Spleen (tissue), 11 donors: Measurements from ENCODE around the gene TBC1D25. TPM values are rescaled to one million over a fixed set of nuclear protein-coding genes. Genes with fewer than 3 reads are reported as not detected.

Experiments used
- DNase-seq: peaks from one replicate; pipeline ENCODE4 v3.0.0-alpha.2; 2020
- H3K27ac ChIP-seq, 8 donors: fragments of 200-600 bp; sonication (generic) in 7 of 8; 1 replicate in 4 of 8; 2 replicates in 4 of 8; pipeline versions ENCODE4 v1.5.0 to v1.8.0; 2016 to 2021; ENCODE audit warnings: inconsistent platforms in 4 of 8, mild to moderate bottlenecking in 4 of 8, moderate library complexity in 1 of 8
- H3K27me3 ChIP-seq, 7 donors: fragments of 200-600 bp; sonication (generic) in 6 of 7; replicated peaks in 1 of 7; 1 replicate in 4 of 7; 2 replicates in 3 of 7; pipeline versions ENCODE4 v1.5.0 to v1.8.0; 2016 to 2021; ENCODE audit warnings: inconsistent platforms in 3 of 7, mild to moderate bottlenecking in 1 of 7
- H3K36me3 ChIP-seq, 6 donors: fragments of 200-600 bp; sonication (generic) in 5 of 6; 1 replicate in 4 of 6; 2 replicates in 2 of 6; pipeline versions ENCODE4 v1.5.0 to v1.8.0; 2016 to 2021; ENCODE audit warnings: inconsistent platforms in 2 of 6
- H3K4me1 ChIP-seq, 6 donors: fragments of 200-600 bp; sonication (generic) in 5 of 6; 1 replicate in 3 of 6; 2 replicates in 3 of 6; pipeline versions ENCODE4 v1.5.0 to v1.8.0; 2016 to 2021; ENCODE audit warnings: inconsistent platforms in 3 of 6
- H3K4me3 ChIP-seq, 8 donors: fragments of 200-600 bp; sonication (generic) in 7 of 8; 1 replicate in 4 of 8; 2 replicates in 4 of 8; pipeline versions ENCODE4 v1.5.0 to v1.8.0; 2016 to 2021; ENCODE audit warnings: inconsistent platforms in 4 of 8, mild to moderate bottlenecking in 4 of 8, moderate library complexity in 2 of 8
- H3K9me3 ChIP-seq, 8 donors: fragments of 200-600 bp; sonication (generic) in 7 of 8; 1 replicate in 4 of 8; 2 replicates in 4 of 8; pipeline versions ENCODE4 v1.5.0 to v1.8.0; 2016 to 2021; ENCODE audit warnings: inconsistent platforms in 4 of 8
- POLR2A ChIP-seq, 3 donors: fragments of 450-650 bp; IDR thresholded peaks; one replicate each; pipeline ENCODE4 v1.5.1; 2017; ENCODE audit warnings: antibody characterized with exemption in 3 of 3, mild to moderate bottlenecking in 1 of 3
- POLR2AphosphoS5 ChIP-seq, 3 donors: sonication (generic); formaldehyde crosslinking; IDR thresholded peaks; one replicate each; pipeline ENCODE4 v1.5.1; 2017; ENCODE audit warnings: antibody characterized with exemption in 3 of 3
- WGBS, 5 donors: extraction: QIAGEN DNeasy Blood & Tissue Kit in 3 of 5; methylation state at CpG; one replicate each; pipeline versions ENCODE4 v1.1.5 to v1.1.7; 2013 to 2018; 5-methylcytosine and 5-hydroxymethylcytosine counted together
- intact Hi-C: fragments of 100-400 bp; cut with DNase I; formaldehyde crosslinking; loops from one replicate; pipeline ENCODE4 v1.15.0; 2023; ENCODE audit warnings: low total_unique reads
- polyA plus RNA-seq, 3 donors: library from polyadenylated mRNA; stranded (reverse); fragments of 200-250 nt; gene quantifications; one replicate each; pipeline ENCODE4 v1.2.1, GENCODE V29; 2013
- total RNA-seq, 7 donors: library from RNA; depleted of rRNA in 3 of 7; stranded (reverse); fragments of >200 nt in 3 of 7; fragmentation: NEBNext Ultra II Directional in 4 of 7; extraction: Animal tissue kit (Norgen Biotek cat#: 25700) in 4 of 7; gene quantifications; one replicate each; pipeline versions ENCODE4 v1.1.0 to v1.2.1, GENCODE V29; 2016 to 2021
- TF ChIP-seq, protein P1 (sequence below), 11 experiments: fragments of 200-600 bp in 7 of 11; fragments of 450-650 bp in 4 of 11; sonication (generic) in 4 of 11; IDR thresholded peaks in 8 of 11; conservative IDR thresholded peaks in 3 of 11; 1 replicate in 7 of 11; 2 replicates in 4 of 11; pipeline versions ENCODE4 v1.4.0 to v1.8.0; 2016 to 2021; ENCODE audit warnings: antibody characterized with exemption in 11 of 11, inconsistent platforms in 4 of 11, mild to moderate bottlenecking in 1 of 11
- donor health status: healthy with polysubstance abuse.
- donor health status: DM: no; HTN: no; CAD: no; lungs with moderate emphysema.
- donor health status: DM: no; HTN: no; CAD: no.
- donor health status: Bipolar disorder and iron deficiency.
- donor health status: healthy.
- donor health status: DM: no; HTN: no; CAD: no.
- donor health status: DM: yes; HTN: yes; CAD: no.

TBC1D25 gene
- total and polyA plus RNA-seq, 10 donors = 4.0 to 19.1 (median 15.5) TPM

DNA sequence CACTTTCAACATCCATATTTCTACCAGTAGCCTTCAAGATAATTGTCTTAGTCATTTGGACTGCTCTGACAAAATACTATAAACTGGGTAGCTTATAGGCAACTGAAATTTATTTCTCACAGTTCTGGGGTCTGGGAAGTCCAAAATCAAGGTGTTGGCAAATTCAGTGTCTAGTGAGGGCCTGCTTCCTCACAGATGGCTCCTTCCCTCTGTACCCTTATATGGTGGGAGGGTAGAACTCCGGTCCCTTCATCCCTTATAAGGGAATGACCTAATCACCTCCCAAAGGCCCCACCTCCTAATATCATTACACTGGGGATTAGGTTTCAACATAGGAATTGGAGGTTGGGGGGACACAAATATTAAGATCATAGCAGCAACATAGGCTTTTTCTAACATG is 7.4 kb upstream of the TBC1D25 start:
- H3K36me3 ChIP-seq = peaks cover 0 to 24% (median 5%) of the 10 kb centered on the region in 6 donors
- 60 to 100% (median 84%) methylated on average over 1 of the region's 1 CpG for WGBS, 5 donors

DNA sequence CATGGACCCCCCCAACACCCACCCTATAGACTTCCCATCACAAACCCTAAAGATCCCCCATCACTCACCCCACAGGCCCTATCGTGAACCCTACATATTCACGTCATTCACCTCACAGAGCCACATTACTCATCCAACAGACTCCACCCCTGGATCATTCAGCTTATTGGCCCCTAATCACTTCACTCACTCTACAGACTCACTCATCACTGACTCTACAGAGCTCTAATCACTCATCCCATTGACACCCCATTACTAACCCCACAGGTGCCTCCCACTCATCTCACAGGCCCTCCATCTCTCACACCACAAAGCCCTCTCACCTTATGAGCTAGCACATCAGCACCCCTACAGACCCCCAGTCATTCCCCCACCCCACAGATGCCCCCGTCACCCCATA is 6.3 kb upstream of the TBC1D25 start:
- peaks cover 0 to 14% (median 2%) of the 10 kb centered on the region in 6 donors for H3K36me3 ChIP-seq
- no peaks in the 10 kb centered on the region for H3K27me3 ChIP-seq
- intact Hi-C loops = no loop called here
- 84 to 97% (median 86%) methylated on average over 3 of the region's 3 CpGs for WGBS, 5 donors
- no peaks in the 10 kb centered on the region for H3K9me3 ChIP-seq
- DNase-seq = no peak
- no peaks in the 10 kb centered on the region for H3K4me1 ChIP-seq
- H3K27ac ChIP-seq = no peak overlapping the region
- H3K4me3 ChIP-seq = no peak overlapping the region
- TF ChIP-seq POLR2AphosphoS5 (IDR thresholded peaks at IDR 0.05) (no peak), POLR2A (IDR thresholded peaks at IDR 0.05) (no peak)
- TF ChIP-seq, protein P1, sequence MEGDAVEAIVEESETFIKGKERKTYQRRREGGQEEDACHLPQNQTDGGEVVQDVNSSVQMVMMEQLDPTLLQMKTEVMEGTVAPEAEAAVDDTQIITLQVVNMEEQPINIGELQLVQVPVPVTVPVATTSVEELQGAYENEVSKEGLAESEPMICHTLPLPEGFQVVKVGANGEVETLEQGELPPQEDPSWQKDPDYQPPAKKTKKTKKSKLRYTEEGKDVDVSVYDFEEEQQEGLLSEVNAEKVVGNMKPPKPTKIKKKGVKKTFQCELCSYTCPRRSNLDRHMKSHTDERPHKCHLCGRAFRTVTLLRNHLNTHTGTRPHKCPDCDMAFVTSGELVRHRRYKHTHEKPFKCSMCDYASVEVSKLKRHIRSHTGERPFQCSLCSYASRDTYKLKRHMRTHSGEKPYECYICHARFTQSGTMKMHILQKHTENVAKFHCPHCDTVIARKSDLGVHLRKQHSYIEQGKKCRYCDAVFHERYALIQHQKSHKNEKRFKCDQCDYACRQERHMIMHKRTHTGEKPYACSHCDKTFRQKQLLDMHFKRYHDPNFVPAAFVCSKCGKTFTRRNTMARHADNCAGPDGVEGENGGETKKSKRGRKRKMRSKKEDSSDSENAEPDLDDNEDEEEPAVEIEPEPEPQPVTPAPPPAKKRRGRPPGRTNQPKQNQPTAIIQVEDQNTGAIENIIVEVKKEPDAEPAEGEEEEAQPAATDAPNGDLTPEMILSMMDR (IDR thresholded peaks at IDR 0.05 in 8 of 11, conservative IDR thresholded peaks at IDR 0.05 in 3 of 11) = no peak

More for the DNA sequence above, 7.4 kb upstream of the TBC1D25 start:
- Histone ChIP-seq H3K9me3 (no peaks in the 10 kb centered on the region), H3K4me1 (no peaks in the 10 kb centered on the region), H3K27me3 (no peaks in the 10 kb centered on the region), H3K27ac (peak overlapping the region in 1 of 8 donors; percentile 37), H3K4me3 (no peak overlapping the region)
- intact Hi-C loops = no loop called here
- no peak for TF ChIP-seq POLR2AphosphoS5 (IDR thresholded peaks at IDR 0.05)
- TF ChIP-seq, protein P1 (IDR thresholded peaks at IDR 0.05 in 8 of 11, conservative IDR thresholded peaks at IDR 0.05 in 3 of 11) = no peak
- no peak for TF ChIP-seq POLR2A (IDR thresholded peaks at IDR 0.05)
- DNase-seq = no peak

DNA sequence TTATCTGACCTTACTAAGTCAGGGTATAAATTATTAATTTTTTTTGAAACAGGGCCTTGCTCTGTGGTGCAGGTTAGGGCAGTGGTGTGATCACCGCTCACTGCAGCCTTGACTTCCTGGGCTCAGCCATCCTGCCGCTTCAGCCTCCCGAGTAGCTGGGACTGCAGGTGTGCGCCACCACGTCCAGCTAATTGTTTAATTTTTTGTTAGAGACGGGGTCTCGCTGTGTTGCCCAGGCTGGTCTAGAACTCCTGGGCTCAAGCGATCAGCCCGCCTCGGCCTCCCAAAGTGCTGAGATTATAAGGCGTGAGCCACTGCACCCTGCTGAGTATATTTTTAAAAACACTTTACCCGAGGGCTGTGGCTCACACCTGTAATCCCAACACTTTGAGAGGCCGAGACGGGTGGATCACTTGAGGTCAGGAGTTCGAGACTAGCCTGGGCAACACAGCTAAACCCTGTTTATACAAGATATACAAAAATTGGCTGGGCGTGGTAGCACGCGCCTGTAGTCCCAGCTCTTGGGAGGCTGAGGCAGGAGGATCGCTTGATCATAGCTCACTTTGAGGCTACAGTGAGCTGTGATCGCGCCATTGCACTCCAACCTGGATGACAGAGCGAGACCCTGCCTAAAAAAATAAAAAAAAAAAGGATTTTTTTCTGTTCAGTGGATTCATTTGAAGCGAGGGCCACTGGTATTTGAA is 721 bp upstream of the TBC1D25 start:
- H3K4me1 ChIP-seq = peaks cover 0 to 18% (median 13%) of the 10 kb centered on the region in 6 donors
- H3K9me3 ChIP-seq = no peaks in the 10 kb centered on the region
- H3K36me3 ChIP-seq = peaks cover 0 to 19% (median 0%) of the 10 kb centered on the region in 6 donors
- TF ChIP-seq POLR2A (IDR thresholded peaks at IDR 0.05) (no peak), POLR2AphosphoS5 (IDR thresholded peaks at IDR 0.05) (no peak)
- TF ChIP-seq, protein P1 (IDR thresholded peaks at IDR 0.05 in 8 of 11, conservative IDR thresholded peaks at IDR 0.05 in 3 of 11) = no peak
- peak; percentile 79 for DNase-seq
- peak overlapping the region in 3 of 8 donors; percentile 53 to 75 (median 57) for H3K4me3 ChIP-seq
- no peaks in the 10 kb centered on the region for H3K27me3 ChIP-seq
- WGBS, 5 donors = 83 to 88% (median 85%) methylated on average over 20 to 23 of the region's 23 CpGs
- intact Hi-C loops = no loop called here
- peak overlapping the region in 7 of 8 donors; percentile 80 to 96 (median 93) for H3K27ac ChIP-seq

DNA sequence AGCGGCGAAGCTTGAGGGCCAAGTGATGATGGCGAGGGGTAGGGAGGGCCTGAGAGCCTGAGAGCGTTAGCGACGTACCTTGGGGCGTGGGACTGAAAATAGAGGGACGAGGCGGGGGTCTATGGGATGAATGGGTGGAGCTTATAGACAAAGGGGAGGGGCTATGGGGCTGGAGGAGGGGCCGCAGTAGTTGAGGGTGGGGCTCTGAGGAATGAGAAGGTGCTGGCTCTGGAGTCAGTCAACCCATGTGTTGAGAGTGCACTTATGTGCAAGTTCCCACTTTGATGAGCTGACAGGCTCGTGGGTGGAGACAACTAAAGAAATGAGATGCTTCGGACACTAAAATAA is 488 bp downstream of the TBC1D25 start:
- intact Hi-C loops = no loop called here
- Histone ChIP-seq H3K4me1 (peaks cover 0 to 18% (median 13%) of the 10 kb centered on the region in 6 donors), H3K36me3 (peaks cover 0 to 31% (median 0%) of the 10 kb centered on the region in 6 donors), H3K4me3 (peak overlapping the region; percentile 41 to 75 (median 54)), H3K27ac (peak overlapping the region; percentile 77 to 96 (median 92)), H3K9me3 (no peaks in the 10 kb centered on the region), H3K27me3 (no peaks in the 10 kb centered on the region)
- WGBS, 5 donors = 1 to 54% (median 4%) methylated on average over 12 of the region's 12 CpGs
- TF ChIP-seq, protein P1 (IDR thresholded peaks at IDR 0.05 in 8 of 11, conservative IDR thresholded peaks at IDR 0.05 in 3 of 11) = peak in 2 of 11 experiments; percentile 1 to 6
- TF ChIP-seq POLR2AphosphoS5 (IDR thresholded peaks at IDR 0.05) = no peak
- DNase-seq = no peak
